Panc1 (cell line): Measurements from ENCODE around the gene CLPSL2.

Experiments
- SIN3A ChIP-seq: IDR thresholded peaks from 2 replicates; pipeline ENCODE4 v1.6.1; 2012; ENCODE audit warnings: low read depth, mild to moderate bottlenecking, low read length, moderate library complexity, borderline replicate concordance; ENCODE audit not compliant: insufficient read depth
- TF ChIP-seq, protein P1 (sequence below): fragments of 450-650 bp; IDR thresholded peaks from 2 replicates; pipeline ENCODE4 v1.5.1; 2017; ENCODE audit warnings: mild to moderate bottlenecking

DNA sequence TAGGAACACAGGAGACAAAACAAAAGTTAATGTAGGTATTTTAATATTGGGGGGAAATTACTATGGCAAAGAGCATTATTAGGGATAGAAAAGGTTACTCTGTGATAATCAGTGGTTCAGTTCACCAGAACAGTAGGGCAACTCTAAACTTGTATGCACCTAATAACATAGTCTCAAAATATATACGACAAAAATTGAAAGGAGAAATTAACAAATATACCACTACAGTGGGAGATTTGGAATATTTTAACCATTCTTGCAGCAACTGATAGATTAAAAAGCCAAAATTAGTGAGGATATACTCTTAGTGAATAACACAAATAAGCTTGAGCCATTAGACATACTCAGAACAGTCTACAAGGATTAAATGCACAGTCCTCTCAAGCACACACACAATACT is 28.5 kb upstream of the CLPSL2 start:
- TF ChIP-seq SIN3A = no peak
- TF ChIP-seq, protein P1, sequence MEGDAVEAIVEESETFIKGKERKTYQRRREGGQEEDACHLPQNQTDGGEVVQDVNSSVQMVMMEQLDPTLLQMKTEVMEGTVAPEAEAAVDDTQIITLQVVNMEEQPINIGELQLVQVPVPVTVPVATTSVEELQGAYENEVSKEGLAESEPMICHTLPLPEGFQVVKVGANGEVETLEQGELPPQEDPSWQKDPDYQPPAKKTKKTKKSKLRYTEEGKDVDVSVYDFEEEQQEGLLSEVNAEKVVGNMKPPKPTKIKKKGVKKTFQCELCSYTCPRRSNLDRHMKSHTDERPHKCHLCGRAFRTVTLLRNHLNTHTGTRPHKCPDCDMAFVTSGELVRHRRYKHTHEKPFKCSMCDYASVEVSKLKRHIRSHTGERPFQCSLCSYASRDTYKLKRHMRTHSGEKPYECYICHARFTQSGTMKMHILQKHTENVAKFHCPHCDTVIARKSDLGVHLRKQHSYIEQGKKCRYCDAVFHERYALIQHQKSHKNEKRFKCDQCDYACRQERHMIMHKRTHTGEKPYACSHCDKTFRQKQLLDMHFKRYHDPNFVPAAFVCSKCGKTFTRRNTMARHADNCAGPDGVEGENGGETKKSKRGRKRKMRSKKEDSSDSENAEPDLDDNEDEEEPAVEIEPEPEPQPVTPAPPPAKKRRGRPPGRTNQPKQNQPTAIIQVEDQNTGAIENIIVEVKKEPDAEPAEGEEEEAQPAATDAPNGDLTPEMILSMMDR = no peak
